Thoracic aorta (tissue), 2 donors: ENCODE results near the gene RRAD. TPM values are rescaled to one million over a fixed set of nuclear protein-coding genes. Genes with fewer than 3 reads are reported as not detected.
A peak's percentile ranks its signal among the peaks of the same experiment; 100 is the strongest.

Experiments
- ATAC-seq: fragments of 150-250 bp; one replicate; pipeline ENCODE4 v1.8.0; 2017; ENCODE audit warnings: low read depth; ENCODE audit not compliant: insufficient number of reproducible peaks, low FRiP score
- DNase-seq: peaks from one replicate; pipeline ENCODE4 v3.0.0-alpha.2; 2020; ENCODE audit warnings: low spot score
- H3K27ac ChIP-seq, 2 donors: fragments of 200-600 bp; sonication (generic); 1 replicate in 1 of 2; 2 replicates in 1 of 2; pipeline ENCODE4 v1.5.1; 2016; ENCODE audit warnings: mild to moderate bottlenecking in 2 of 2, moderate library complexity in 2 of 2
- H3K27me3 ChIP-seq: fragments of 200-600 bp; sonication (generic); replicated peaks from 2 replicates; pipeline ENCODE4 v1.6.0; 2016; ENCODE audit warnings: mild to moderate bottlenecking; ENCODE audit not compliant: insufficient read depth
- H3K36me3 ChIP-seq: fragments of 200-600 bp; sonication (generic); one replicate; pipeline ENCODE4 v1.5.1; 2016
- H3K4me1 ChIP-seq, 2 donors: fragments of 200-600 bp; sonication (generic); 1 replicate in 1 of 2; 2 replicates in 1 of 2; pipeline versions ENCODE4 v1.5.1 to v1.6.0; 2016; ENCODE audit warnings: low read depth in 2 of 2, mild to moderate bottlenecking in 1 of 2; ENCODE audit not compliant: control insufficient read depth in 1 of 2
- H3K4me3 ChIP-seq: fragments of 200-600 bp; sonication (generic); 2 replicates; pipeline ENCODE4 v1.5.1; 2016; ENCODE audit warnings: mild to moderate bottlenecking
- H3K9me3 ChIP-seq: fragments of 200-600 bp; sonication (generic); 2 replicates; pipeline ENCODE4 v1.5.1; 2016
- CTCF ChIP-seq: fragments of 200-600 bp; sonication (generic); IDR thresholded peaks from one replicate; pipeline ENCODE4 v1.5.1; 2019; ENCODE audit warnings: antibody characterized with exemption
- total RNA-seq, 2 donors: library from RNA; depleted of rRNA; stranded (reverse); fragments of >200 nt; gene quantifications; one replicate each; pipeline versions ENCODE4 v1.1.0 to v1.2.3, GENCODE V29; 2016

Gene RRAD
- total RNA-seq, 2 donors from 2014 or later = 43.2 to 88.3 TPM

GRCh38 chr16:66934138-66934838 lies 9.0 kb upstream of the RRAD start, which contains the start of gene CIAO2B:
Gene CIAO2B, minus strand, starts transcription at chr16:66934402. Its CDS starts 38 bp downstream, at chr16:66934364.
- Histone ChIP-seq H3K36me3 (peaks cover 7% of the 10 kb centered on the region), H3K27ac (peak within 1 kb of the TSS; percentile 81 to 91), H3K27me3 (no peaks in the 10 kb centered on the region), H3K9me3 (no peaks in the 10 kb centered on the region), H3K4me3 (peak within 1 kb of the TSS; percentile 98), H3K4me1 (peaks cover 15 to 37% of the 10 kb centered on the region in 2 donors)
- DNase-seq = no peak
- peak; percentile 71 for ATAC-seq
- no peak for TF ChIP-seq CTCF

- H3K9me3 ChIP-seq = no peaks in the 10 kb centered on the region
- peaks cover 15 to 41% of the 10 kb centered on the region in 2 donors for H3K4me1 ChIP-seq
- peaks cover 5% of the 10 kb centered on the region for H3K36me3 ChIP-seq
- no peak for TF ChIP-seq CTCF
- peak overlapping the region; percentile 81 to 91 for H3K27ac ChIP-seq
- ATAC-seq = no peak
- peak overlapping the region; percentile 98 for H3K4me3 ChIP-seq
- no peaks in the 10 kb centered on the region for H3K27me3 ChIP-seq
- no peak for DNase-seq
Measured at GRCh38 chr16:66933776-66934137, 8.4 kb upstream of the RRAD start.

- Histone ChIP-seq H3K27ac (no peak overlapping the region), H3K4me3 (no peak overlapping the region), H3K4me1 (peaks cover 19 to 57% of the 10 kb centered on the region in 2 donors), H3K27me3 (no peaks in the 10 kb centered on the region), H3K36me3 (no peaks in the 10 kb centered on the region), H3K9me3 (no peaks in the 10 kb centered on the region)
- ATAC-seq (no peak), DNase-seq (no peak)
- TF ChIP-seq CTCF = no peak
Measured at GRCh38 chr16:66932076-66932475, 6.7 kb upstream of the RRAD start.

DNA sequence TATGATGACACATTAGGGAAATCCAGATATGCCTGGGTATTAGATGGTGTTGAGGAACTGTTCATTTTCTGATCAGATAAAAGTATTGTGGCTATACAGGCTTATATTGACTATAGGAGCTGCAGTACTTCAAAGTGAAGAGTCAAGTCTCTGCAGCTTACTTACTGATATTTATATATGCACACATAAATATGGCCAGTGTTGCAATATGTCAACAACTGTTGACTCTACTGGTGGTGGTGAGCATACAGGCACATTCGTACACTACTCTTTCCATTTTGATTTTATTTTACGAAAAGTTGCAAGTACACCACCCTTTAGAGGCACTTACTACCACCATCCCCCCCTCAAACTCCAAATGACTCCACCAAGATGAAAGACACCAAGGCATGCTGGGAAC lies 6.3 kb upstream of the RRAD start:
- H3K4me3 ChIP-seq = no peak overlapping the region
- no peak for TF ChIP-seq CTCF
- no peak overlapping the region for H3K27ac ChIP-seq
- DNase-seq (no peak), ATAC-seq (no peak)
- peaks cover 23 to 57% of the 10 kb centered on the region in 2 donors for H3K4me1 ChIP-seq
- no peaks in the 10 kb centered on the region for H3K36me3 ChIP-seq
- no peaks in the 10 kb centered on the region for H3K27me3 ChIP-seq
- H3K9me3 ChIP-seq = no peaks in the 10 kb centered on the region

DNA sequence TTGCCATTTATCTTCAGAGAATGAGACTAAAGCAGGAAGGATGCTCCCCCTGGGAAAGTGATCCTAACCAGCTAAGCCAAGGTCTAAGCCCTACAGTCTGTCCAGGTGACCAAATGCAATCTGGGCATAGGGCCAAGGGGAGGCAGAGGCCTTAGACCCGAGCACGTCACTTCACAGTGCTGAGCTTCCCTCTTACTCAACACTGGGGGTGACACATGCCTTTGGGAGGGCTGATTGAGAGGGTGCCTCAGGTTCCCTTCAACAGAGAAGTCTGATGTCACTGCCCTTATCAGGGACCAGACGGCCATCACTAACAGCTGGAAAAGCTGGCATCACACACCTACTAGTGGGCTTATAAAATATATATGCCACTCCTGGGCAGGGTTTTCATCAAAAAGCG lies 4.9 kb upstream of the RRAD start:
- Histone ChIP-seq H3K4me3 (no peak overlapping the region), H3K27me3 (no peaks in the 10 kb centered on the region), H3K4me1 (peaks cover 24 to 51% of the 10 kb centered on the region in 2 donors), H3K9me3 (no peaks in the 10 kb centered on the region), H3K27ac (no peak overlapping the region), H3K36me3 (no peaks in the 10 kb centered on the region)
- no peak for DNase-seq
- no peak for TF ChIP-seq CTCF
- no peak for ATAC-seq
